ENCODE data around the gene DST. TPM values are rescaled to one million over a fixed set of nuclear protein-coding genes. Genes with fewer than 3 reads are reported as not detected.

Gene DST
- total and polyA plus RNA-seq, 7 experiments from 2014 or later = 0.46 to 20.3 (median 6.5) TPM

GRCh38 chr6:56616967-56617366 lies 25.7 kb downstream of the DST start:
- no peak overlapping the region for H3K4me3 ChIP-seq (ENCODE audit: low read length)
- Mint-ChIP-seq H3K9me3 (no peaks in the 10 kb centered on the region), H3K4me3 (no peak overlapping the region), H3K4me1 (no peaks in the 10 kb centered on the region), H3K27ac (no peak overlapping the region), H3K36me3 (no peaks in the 10 kb centered on the region), H3K27me3 (peaks cover 0 to 10% (median 4%) of the 10 kb centered on the region in 5 donors)
- no peaks in the 10 kb centered on the region for H3K9me3 ChIP-seq (ENCODE audit: control insufficient read depth in 2 of 3, low read length in 3 of 3)
- H3K36me3 ChIP-seq (ENCODE audit: control insufficient read depth in 2 of 3, insufficient read depth in 3 of 3, low read length in 3 of 3) = no peaks in the 10 kb centered on the region
- no peak for ATAC-seq
- CTCF ChIA-PET = no interaction called here
- POLR2A ChIA-PET = no interaction called here
- H3K27me3 ChIP-seq (ENCODE audit: control insufficient read depth in 2 of 2, insufficient read depth in 2 of 2, low read length in 2 of 2) = no peaks in the 10 kb centered on the region
- no peaks in the 10 kb centered on the region for H3K4me1 ChIP-seq (ENCODE audit: control insufficient read depth in 2 of 2, insufficient read depth in 2 of 2, low read length in 2 of 2)
- no peak overlapping the region for H3K27ac ChIP-seq (ENCODE audit: low read depth, low read length)
- DNase-seq = no peak
- intact Hi-C loops (cut with micrococcal nuclease) = no loop called here

GRCh38 chr6:56613247-56613851 lies 29.3 kb downstream of the DST start:
- ChIA-PET CTCF (no interaction called here), POLR2A (no interaction called here)
- H3K36me3 Mint-ChIP-seq = no peaks in the 10 kb centered on the region
- H3K4me3 ChIP-seq (ENCODE audit: low read length) = no peak overlapping the region
- no peaks in the 10 kb centered on the region for H3K36me3 ChIP-seq (ENCODE audit: control insufficient read depth in 2 of 3, insufficient read depth in 3 of 3, low read length in 3 of 3)
- DNase-seq (no peak), ATAC-seq (no peak)
- H3K27ac ChIP-seq (ENCODE audit: low read depth, low read length) = no peak overlapping the region
- H3K4me3 Mint-ChIP-seq = no peak overlapping the region
- H3K4me1 Mint-ChIP-seq = no peaks in the 10 kb centered on the region
- no peaks in the 10 kb centered on the region for H3K27me3 ChIP-seq (ENCODE audit: control insufficient read depth in 2 of 2, insufficient read depth in 2 of 2, low read length in 2 of 2)
- H3K9me3 Mint-ChIP-seq = no peaks in the 10 kb centered on the region
- intact Hi-C loops (cut with micrococcal nuclease) = no loop called here
- H3K27ac Mint-ChIP-seq = no peak overlapping the region
- H3K27me3 Mint-ChIP-seq = peaks cover 0 to 19% (median 4%) of the 10 kb centered on the region in 5 donors
- no peaks in the 10 kb centered on the region for H3K9me3 ChIP-seq (ENCODE audit: control insufficient read depth in 2 of 3, low read length in 3 of 3)
- no peaks in the 10 kb centered on the region for H3K4me1 ChIP-seq (ENCODE audit: control insufficient read depth in 2 of 2, insufficient read depth in 2 of 2, low read length in 2 of 2)

GRCh38 chr6:56608332-56608731 lies 34.4 kb downstream of the DST start:
- H3K9me3 ChIP-seq (ENCODE audit: control insufficient read depth in 2 of 3, low read length in 3 of 3) = no peaks in the 10 kb centered on the region
- no peak for ATAC-seq
- no peak overlapping the region for H3K27ac ChIP-seq (ENCODE audit: low read depth, low read length)
- Mint-ChIP-seq H3K36me3 (no peaks in the 10 kb centered on the region), H3K4me3 (no peak overlapping the region), H3K27ac (no peak overlapping the region), H3K9me3 (no peaks in the 10 kb centered on the region), H3K4me1 (no peaks in the 10 kb centered on the region), H3K27me3 (peaks cover 3 to 32% (median 13%) of the 10 kb centered on the region in 5 donors)
- no peak overlapping the region for H3K4me3 ChIP-seq (ENCODE audit: low read length)
- H3K27me3 ChIP-seq (ENCODE audit: control insufficient read depth in 2 of 2, insufficient read depth in 2 of 2, low read length in 2 of 2) = no peaks in the 10 kb centered on the region
- intact Hi-C loops (cut with micrococcal nuclease) = no loop called here
- DNase-seq = no peak
- ChIA-PET CTCF (interaction anchor here (1.1 kb wide), 1 partner anchor 9 kb away, joined by 4 read pairs; no protein-coding TSS in a partner anchor), POLR2A (interaction anchor here (0.6 kb wide), 1 partner anchor 12 kb away, joined by 3 read pairs; no protein-coding TSS in a partner anchor)
- H3K4me1 ChIP-seq (ENCODE audit: control insufficient read depth in 2 of 2, insufficient read depth in 2 of 2, low read length in 2 of 2) = no peaks in the 10 kb centered on the region
- no peaks in the 10 kb centered on the region for H3K36me3 ChIP-seq (ENCODE audit: control insufficient read depth in 2 of 3, insufficient read depth in 3 of 3, low read length in 3 of 3)

- H3K27me3 Mint-ChIP-seq = peaks cover 7 to 30% (median 13%) of the 10 kb centered on the region in 5 donors
- ChIA-PET CTCF (no interaction called here), POLR2A (no interaction called here)
- no peak overlapping the region for H3K4me3 ChIP-seq (ENCODE audit: low read length)
- no peaks in the 10 kb centered on the region for H3K4me1 Mint-ChIP-seq
- no peaks in the 10 kb centered on the region for H3K27me3 ChIP-seq (ENCODE audit: control insufficient read depth in 2 of 2, insufficient read depth in 2 of 2, low read length in 2 of 2)
- no peak overlapping the region for H3K27ac ChIP-seq (ENCODE audit: low read depth, low read length)
- no peak for ATAC-seq
- H3K36me3 Mint-ChIP-seq = no peaks in the 10 kb centered on the region
- intact Hi-C loops (cut with micrococcal nuclease) = no loop called here
- H3K27ac Mint-ChIP-seq = no peak overlapping the region
- H3K9me3 Mint-ChIP-seq = no peaks in the 10 kb centered on the region
- DNase-seq = no peak
- no peaks in the 10 kb centered on the region for H3K9me3 ChIP-seq (ENCODE audit: control insufficient read depth in 2 of 3, low read length in 3 of 3)
- H3K4me1 ChIP-seq (ENCODE audit: control insufficient read depth in 2 of 2, insufficient read depth in 2 of 2, low read length in 2 of 2) = no peaks in the 10 kb centered on the region
- H3K36me3 ChIP-seq (ENCODE audit: control insufficient read depth in 2 of 3, insufficient read depth in 3 of 3, low read length in 3 of 3) = no peaks in the 10 kb centered on the region
- H3K4me3 Mint-ChIP-seq = no peak overlapping the region
These were observed 35.5 kb downstream of the DST start for GRCh38 chr6:56607111-56607752.

GRCh38 chr6:56605435-56605834 lies 37.3 kb downstream of the DST start:
- Histone ChIP-seq H3K9me3 (ENCODE audit: control insufficient read depth in 2 of 3, low read length in 3 of 3) (no peaks in the 10 kb centered on the region), H3K4me1 (ENCODE audit: control insufficient read depth in 2 of 2, insufficient read depth in 2 of 2, low read length in 2 of 2) (no peaks in the 10 kb centered on the region), H3K27me3 (ENCODE audit: control insufficient read depth in 2 of 2, insufficient read depth in 2 of 2, low read length in 2 of 2) (no peaks in the 10 kb centered on the region), H3K36me3 (ENCODE audit: control insufficient read depth in 2 of 3, insufficient read depth in 3 of 3, low read length in 3 of 3) (no peaks in the 10 kb centered on the region), H3K4me3 (ENCODE audit: low read length) (no peak overlapping the region), H3K27ac (ENCODE audit: low read depth, low read length) (no peak overlapping the region)
- intact Hi-C loops (cut with micrococcal nuclease) = no loop called here
- no peaks in the 10 kb centered on the region for H3K9me3 Mint-ChIP-seq
- H3K27ac Mint-ChIP-seq = no peak overlapping the region
- POLR2A ChIA-PET = no interaction called here
- H3K36me3 Mint-ChIP-seq = no peaks in the 10 kb centered on the region
- H3K4me3 Mint-ChIP-seq = no peak overlapping the region
- CTCF ChIA-PET = no interaction called here
- peaks cover 5 to 20% (median 12%) of the 10 kb centered on the region in 5 donors for H3K27me3 Mint-ChIP-seq
- no peak for DNase-seq
- H3K4me1 Mint-ChIP-seq = no peaks in the 10 kb centered on the region
- no peak for ATAC-seq

- DNase-seq (no peak), ATAC-seq (no peak)
- H3K27me3 ChIP-seq (ENCODE audit: control insufficient read depth in 2 of 2, insufficient read depth in 2 of 2, low read length in 2 of 2) = no peaks in the 10 kb centered on the region
- H3K27ac Mint-ChIP-seq = no peak overlapping the region
- CTCF ChIA-PET = no interaction called here
- H3K4me3 Mint-ChIP-seq = no peak overlapping the region
- H3K36me3 ChIP-seq (ENCODE audit: control insufficient read depth in 2 of 3, insufficient read depth in 3 of 3, low read length in 3 of 3) = no peaks in the 10 kb centered on the region
- no peak overlapping the region for H3K4me3 ChIP-seq (ENCODE audit: low read length)
- no peaks in the 10 kb centered on the region for H3K4me1 Mint-ChIP-seq
- H3K9me3 ChIP-seq (ENCODE audit: control insufficient read depth in 2 of 3, low read length in 3 of 3) = no peaks in the 10 kb centered on the region
- no peaks in the 10 kb centered on the region for H3K9me3 Mint-ChIP-seq
- intact Hi-C loops (cut with micrococcal nuclease) = no loop called here
- peaks cover 5 to 18% (median 12%) of the 10 kb centered on the region in 5 donors for H3K27me3 Mint-ChIP-seq
- H3K27ac ChIP-seq (ENCODE audit: low read depth, low read length) = no peak overlapping the region
- POLR2A ChIA-PET = no interaction called here
- H3K4me1 ChIP-seq (ENCODE audit: control insufficient read depth in 2 of 2, insufficient read depth in 2 of 2, low read length in 2 of 2) = no peaks in the 10 kb centered on the region
- no peaks in the 10 kb centered on the region for H3K36me3 Mint-ChIP-seq
These were observed 38.5 kb downstream of the DST start for GRCh38 chr6:56604186-56604585.

DNA sequence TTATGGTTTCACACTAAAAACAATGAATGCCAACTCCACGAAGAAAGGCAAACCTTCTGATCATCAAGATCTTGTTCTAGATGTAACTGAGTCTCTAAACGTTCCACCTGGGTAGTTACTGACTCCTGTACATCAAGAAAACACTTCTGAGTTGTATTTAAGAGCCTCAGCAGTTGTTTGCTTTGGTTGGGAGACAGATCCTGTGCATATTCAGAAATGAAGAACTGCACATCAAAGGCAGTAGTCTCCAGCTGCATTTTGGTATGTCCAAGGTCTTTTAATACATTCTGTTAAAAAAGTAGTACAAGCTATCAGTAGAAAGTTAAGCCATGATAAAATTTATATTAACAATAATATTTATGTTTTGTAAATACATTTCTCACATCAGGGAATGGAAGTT lies 41.3 kb downstream of the DST start:
- ATAC-seq = no peak
- Histone ChIP-seq H3K27me3 (ENCODE audit: control insufficient read depth in 2 of 2, insufficient read depth in 2 of 2, low read length in 2 of 2) (no peaks in the 10 kb centered on the region), H3K9me3 (ENCODE audit: control insufficient read depth in 2 of 3, low read length in 3 of 3) (no peaks in the 10 kb centered on the region), H3K4me1 (ENCODE audit: control insufficient read depth in 2 of 2, insufficient read depth in 2 of 2, low read length in 2 of 2) (no peaks in the 10 kb centered on the region), H3K36me3 (ENCODE audit: control insufficient read depth in 2 of 3, insufficient read depth in 3 of 3, low read length in 3 of 3) (no peaks in the 10 kb centered on the region), H3K4me3 (ENCODE audit: low read length) (no peak overlapping the region), H3K27ac (ENCODE audit: low read depth, low read length) (no peak overlapping the region)
- ChIA-PET POLR2A (no interaction called here), CTCF (no interaction called here)
- intact Hi-C loops (cut with micrococcal nuclease) = no loop called here
- no peaks in the 10 kb centered on the region for H3K36me3 Mint-ChIP-seq
- no peaks in the 10 kb centered on the region for H3K4me1 Mint-ChIP-seq
- no peak overlapping the region for H3K27ac Mint-ChIP-seq
- DNase-seq = no peak
- no peak overlapping the region for H3K4me3 Mint-ChIP-seq
- H3K9me3 Mint-ChIP-seq = no peaks in the 10 kb centered on the region
- peaks cover 4 to 11% (median 6%) of the 10 kb centered on the region in 5 donors for H3K27me3 Mint-ChIP-seq

Data from naive thymus-derived CD4-positive, alpha-beta T cell (primary cell).